ENCODE data around the gene HIF3A.
"Not testable (repeated sequence)": the region's sequence is repeated elsewhere in the genome, so short reads cannot be mapped to it uniquely, and the experiment has no call there.

The HIF3A gene
- long read RNA-seq, donor 1, full-length matches to known transcripts = 4 of 4 reads
- long read RNA-seq, donor 1, partial matches to known transcripts = 0 of 4 reads
- long read RNA-seq, donor 1, other reads (novel, unspliced or antisense) = 0 of 4 reads
- long read RNA-seq, donor 2, partial matches to known transcripts = 0 of 2 reads
- long read RNA-seq, donor 2, other reads (novel, unspliced or antisense) = 0 of 2 reads
- long read RNA-seq, donor 3, partial matches to known transcripts = 0 of 5 reads
- long read RNA-seq, donor 3, other reads (novel, unspliced or antisense) = 0 of 5 reads
- long read RNA-seq, donor 4, partial matches to known transcripts = 0 of 6 reads
- long read RNA-seq, donor 4, other reads (novel, unspliced or antisense) = 0 of 6 reads
- long read RNA-seq, donor 5, full-length matches to known transcripts = 4 of 4 reads
- long read RNA-seq, donor 5, partial matches to known transcripts = 0 of 4 reads
- long read RNA-seq, donor 5, other reads (novel, unspliced or antisense) = 0 of 4 reads
- long read RNA-seq, donor 6, partial matches to known transcripts = 0 of 3 reads
- long read RNA-seq, donor 6, other reads (novel, unspliced or antisense) = 0 of 3 reads
- long read RNA-seq, donor 7, full-length matches to known transcripts = 4 of 4 reads
- long read RNA-seq, donor 7, partial matches to known transcripts = 0 of 4 reads
- long read RNA-seq, donor 7, other reads (novel, unspliced or antisense) = 0 of 4 reads
- long read RNA-seq, donor 8, full-length matches to known transcripts = 3 of 3 reads
- long read RNA-seq, donor 8, partial matches to known transcripts = 0 of 3 reads
- long read RNA-seq, donor 8, other reads (novel, unspliced or antisense) = 0 of 3 reads

DNA sequence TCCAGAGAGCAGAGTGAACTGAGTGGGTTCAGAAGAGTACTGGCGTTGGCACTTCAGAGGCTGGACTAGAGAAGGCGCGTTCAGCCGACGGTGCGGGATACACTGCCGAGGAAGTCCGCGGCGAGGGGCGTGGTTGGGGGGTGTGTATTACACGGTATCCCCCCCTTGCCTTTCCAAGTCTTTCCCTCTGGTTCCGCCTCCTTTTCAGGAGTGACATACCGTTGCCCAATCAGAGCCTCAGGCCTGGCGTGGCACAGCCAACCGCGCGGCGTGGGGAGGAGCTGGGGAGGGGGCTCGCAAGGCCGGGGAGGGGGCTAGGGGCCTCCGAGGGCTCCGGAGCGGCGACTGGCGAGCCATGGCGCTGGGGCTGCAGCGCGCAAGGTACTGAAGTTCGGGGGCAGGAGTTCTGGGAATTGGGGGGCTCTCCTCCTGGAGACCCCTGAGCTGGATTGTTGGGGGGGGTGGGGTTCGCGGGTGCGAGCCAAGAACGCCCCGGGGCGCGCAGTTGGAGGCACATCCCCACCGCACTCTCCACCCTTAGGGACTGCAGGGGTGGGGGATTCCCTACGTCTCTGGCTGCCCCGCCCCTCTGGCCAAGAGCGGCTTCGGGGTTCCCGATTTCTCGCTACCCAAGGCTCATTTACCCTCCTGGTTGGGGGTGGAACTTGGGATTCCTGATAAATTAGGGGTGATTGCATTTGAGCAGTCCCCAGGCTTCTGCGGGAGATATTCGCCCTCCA, at the start of gene HIF3A:
TSS of gene HIF3A (plus strand) at position 321 of the 740 bp plus-strand sequence. CDS start at position 356, 35 bp downstream.
- peak; percentile 65 for DNase-seq

- DNase-seq = no peak
Measured at GRCh38 chr19:46250076-46250735, 46.6 kb upstream of the HIF3A start.

GRCh38 chr19:46251416-46251815, 45.4 kb upstream of the HIF3A start:
- no peak for DNase-seq

GRCh38 chr19:46254776-46255175, 42.1 kb upstream of the HIF3A start:
- DNase-seq = no peak

DNA sequence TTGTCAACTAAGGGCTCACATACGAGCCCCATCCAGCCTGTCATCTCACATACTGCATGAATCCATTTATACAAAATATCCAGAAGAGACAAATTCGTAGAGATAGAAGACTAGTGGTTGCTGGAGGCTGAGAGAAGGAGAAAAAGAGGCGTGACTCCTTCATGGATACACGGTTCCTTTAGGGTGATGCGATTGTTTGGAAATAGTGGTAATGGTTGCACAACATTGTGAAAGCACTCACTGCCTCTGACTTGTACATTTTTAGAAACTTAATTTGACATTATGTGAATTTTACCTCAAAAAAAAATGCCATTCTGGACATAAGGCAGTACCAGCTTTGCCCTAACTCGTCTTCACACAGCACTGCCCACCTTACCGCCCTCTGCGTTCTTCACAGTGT, 40.0 kb upstream of the HIF3A start:
- no peak for DNase-seq

GRCh38 chr19:46261501-46261900, 35.3 kb upstream of the HIF3A start:
- not testable (repeated sequence) for DNase-seq

GRCh38 chr19:46262684-46263296, 34.1 kb upstream of the HIF3A start:
- not testable (repeated sequence) for DNase-seq

DNA sequence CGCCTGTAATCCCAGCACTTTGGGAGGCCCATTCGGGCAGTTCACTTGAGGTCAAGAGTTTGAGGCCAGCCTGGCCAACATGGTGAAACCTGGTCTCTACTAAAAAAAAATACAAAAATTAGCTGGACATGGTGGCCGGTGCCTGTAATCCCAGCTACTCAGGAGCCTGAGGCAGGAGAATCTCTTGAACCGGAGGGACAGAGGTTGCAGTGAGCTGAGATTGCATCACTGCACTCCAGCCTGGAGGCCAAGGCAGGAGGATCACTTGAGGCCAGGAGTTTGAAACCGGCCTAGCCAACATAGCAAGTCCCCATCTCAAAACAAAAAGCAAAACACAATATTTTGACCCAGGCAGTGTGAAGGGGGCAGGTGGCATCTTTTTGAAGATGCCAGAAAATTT, 32.0 kb upstream of the HIF3A start:
- not testable (repeated sequence) for DNase-seq

- DNase-seq = peak; percentile 45
Measured at GRCh38 chr19:46265217-46265828, 31.5 kb upstream of the HIF3A start.

GRCh38 chr19:46269101-46269500, 27.7 kb upstream of the HIF3A start:
- no peak for DNase-seq

- DNase-seq = no peak
Measured at GRCh38 chr19:46270521-46271256, 26.2 kb upstream of the HIF3A start.

DNA sequence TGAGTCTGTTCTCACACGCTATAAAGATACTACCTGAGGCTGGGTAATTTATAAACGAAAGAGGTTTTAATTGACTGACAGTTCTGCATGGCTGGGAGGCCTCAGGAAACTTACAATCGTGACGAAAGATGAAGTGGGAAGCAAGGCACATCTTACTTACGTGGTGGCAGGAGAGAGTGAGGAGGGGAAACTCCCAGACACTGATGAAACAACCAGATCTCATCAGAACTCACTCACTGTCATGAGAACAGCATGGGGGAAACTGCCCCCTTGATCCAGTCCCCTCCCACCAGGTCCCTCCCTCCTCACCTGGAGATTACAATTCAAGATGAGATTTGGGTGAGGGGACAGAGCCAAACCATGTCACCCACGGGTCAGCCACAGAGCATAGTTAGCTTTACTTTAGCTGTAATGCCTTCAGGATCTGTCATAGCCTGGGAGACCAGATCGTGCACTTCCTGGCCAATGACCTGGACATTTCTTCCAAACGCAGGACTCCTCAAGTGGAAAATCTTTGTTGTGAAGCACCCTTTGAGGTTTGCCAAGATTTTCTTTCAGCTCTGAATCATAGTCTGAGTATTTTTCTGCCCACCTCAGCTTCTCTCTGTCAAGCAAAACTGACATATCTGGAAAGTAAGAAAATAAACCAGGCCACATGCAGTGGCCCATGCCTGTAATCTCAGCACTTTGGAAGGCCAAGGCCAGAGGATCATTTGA, 25.2 kb upstream of the HIF3A start:
- no peak for DNase-seq

DNA sequence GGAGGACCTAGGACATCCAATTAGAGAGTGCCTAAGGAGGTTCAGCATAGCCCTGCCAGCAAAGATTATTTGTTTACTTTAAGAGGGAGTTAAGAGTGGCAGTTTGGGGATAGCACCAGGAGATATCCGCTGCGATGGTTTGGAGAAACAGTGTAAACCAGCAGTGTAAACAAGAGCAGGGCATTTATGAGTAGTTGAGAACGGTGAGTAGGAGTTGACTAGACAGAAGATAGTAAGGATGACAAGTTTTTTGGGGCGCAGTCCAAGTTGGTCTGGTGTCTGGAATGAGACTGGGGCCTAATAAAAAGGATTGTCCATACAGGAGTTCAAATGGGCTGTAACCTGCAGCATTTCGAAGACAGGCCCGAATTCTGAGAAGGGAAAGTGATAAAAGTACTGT, 22.9 kb upstream of the HIF3A start:
- DNase-seq = not testable (repeated sequence)

DNA sequence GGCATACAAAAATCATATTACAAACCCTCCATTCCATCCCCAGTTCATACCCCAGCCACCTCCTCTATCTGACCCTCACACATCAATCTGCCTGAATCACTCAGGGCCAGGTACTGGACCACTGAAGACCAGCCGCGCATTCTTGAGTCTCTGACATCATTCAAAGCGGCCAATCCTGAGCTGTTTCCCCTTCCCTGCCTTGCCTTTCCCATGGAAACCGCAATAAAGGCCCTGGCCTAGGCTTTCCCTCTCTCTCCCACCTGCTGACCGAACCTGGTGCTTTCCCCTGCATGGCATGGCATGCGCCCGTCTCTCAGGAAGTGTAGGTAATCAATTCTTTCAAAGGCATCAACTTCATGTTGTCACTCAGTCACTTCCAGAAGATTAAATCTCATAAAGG, 17.7 kb upstream of the HIF3A start:
- no peak for DNase-seq

DNA sequence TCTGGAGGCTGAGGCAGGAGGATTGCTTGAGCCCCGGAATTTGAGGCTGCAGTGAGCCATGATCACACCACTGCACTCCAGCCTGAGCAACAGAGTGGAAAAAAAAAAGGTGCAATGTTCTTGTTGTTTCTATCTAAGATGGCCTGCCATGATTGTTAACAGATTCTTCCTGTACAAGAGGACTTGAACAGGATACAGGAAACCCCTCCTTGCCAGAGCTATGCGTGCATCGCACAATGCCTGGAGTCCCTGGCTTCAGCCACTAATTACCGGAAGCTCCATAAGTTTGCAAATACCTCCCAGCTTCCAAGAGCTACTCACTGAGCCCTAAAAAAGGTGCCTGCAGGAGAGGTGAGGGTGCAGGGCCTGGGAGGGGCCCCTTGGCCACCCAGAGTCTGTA, 13.1 kb upstream of the HIF3A start:
- DNase-seq = no peak

- no peak for DNase-seq
Measured at GRCh38 chr19:46284635-46285034, 12.2 kb upstream of the HIF3A start.

- no peak for DNase-seq
Measured at GRCh38 chr19:46287585-46287984, 9.3 kb upstream of the HIF3A start.

- no peak for DNase-seq
Measured at GRCh38 chr19:46288896-46289588, 7.8 kb upstream of the HIF3A start.

Data from right kidney (tissue), 9 donors.